Transverse colon (tissue), 4 donors: ENCODE measurements around the gene LPIN3. TPM values are rescaled to one million over a fixed set of nuclear protein-coding genes. Genes with fewer than 3 reads are reported as not detected.

Source experiments
- DNase-seq: peaks from one replicate; pipeline ENCODE4 v3.0.0-alpha.2; 2019
- H3K27ac ChIP-seq, 4 donors: fragments of 200-600 bp; sonication (generic); 2 replicates each; pipeline ENCODE4 v1.5.1; 2016 to 2018; ENCODE audit warnings: inconsistent platforms in 4 of 4
- H3K27me3 ChIP-seq: fragments of 200-600 bp; sonication (generic); 2 replicates; pipeline ENCODE4 v1.5.1; 2017; ENCODE audit warnings: inconsistent platforms
- H3K36me3 ChIP-seq, 4 donors: fragments of 200-600 bp; sonication (generic); 2 replicates each; pipeline ENCODE4 v1.5.1; 2017 to 2019; ENCODE audit warnings: inconsistent platforms in 4 of 4
- H3K4me1 ChIP-seq, 4 donors: fragments of 200-600 bp; sonication (generic); 2 replicates each; pipeline ENCODE4 v1.5.1; 2017 to 2020; ENCODE audit warnings: inconsistent platforms in 4 of 4
- H3K4me3 ChIP-seq, 4 donors: fragments of 200-600 bp; sonication (generic); 1 replicate in 1 of 4; 2 replicates in 3 of 4; pipeline versions ENCODE4 v1.5.1 to v1.6.1; 2017 to 2019; ENCODE audit warnings: inconsistent platforms in 4 of 4
- H3K9me3 ChIP-seq, 2 donors: fragments of 200-600 bp; sonication (generic); 2 replicates each; pipeline ENCODE4 v1.5.1; 2017 to 2019; ENCODE audit warnings: inconsistent platforms in 2 of 2
- CTCF ChIP-seq, 5 experiments: fragments of 200-600 bp in 3 of 5; fragments of 450-650 bp in 2 of 5; sonication (generic) in 3 of 5; IDR thresholded peaks; 1 replicate in 2 of 5; 2 replicates in 3 of 5; pipeline ENCODE4 v1.5.1; 2016 to 2017; ENCODE audit warnings: antibody characterized with exemption in 5 of 5, inconsistent platforms in 3 of 5, mild to moderate bottlenecking in 2 of 5, moderate library complexity in 1 of 5
- EP300 ChIP-seq: sonication (generic); formaldehyde crosslinking; IDR thresholded peaks from one replicate; pipeline ENCODE4 v1.6.1; 2017; ENCODE audit warnings: antibody characterized with exemption, low read depth
- POLR2A ChIP-seq: fragments of 450-650 bp; IDR thresholded peaks from one replicate; pipeline ENCODE4 v1.6.1; 2016; ENCODE audit warnings: antibody characterized with exemption, mild to moderate bottlenecking, moderate library complexity
- POLR2AphosphoS5 ChIP-seq, 3 donors: sonication (generic); formaldehyde crosslinking; IDR thresholded peaks; one replicate each; pipeline ENCODE4 v1.6.1; 2016; ENCODE audit warnings: antibody characterized with exemption in 3 of 3
- WGBS, 2 donors: methylation state at CpG; one replicate each; pipeline ENCODE4 v1.1.5; 2018; ENCODE audit warnings: low coverage in 1 of 2; 5-methylcytosine and 5-hydroxymethylcytosine counted together
- in situ Hi-C, 4 donors: fragments of 200-750 bp; cut with MboI; loops; one replicate each; pipeline versions ENCODE4 v1.15.0 to v1.15.1; 2017; ENCODE audit warnings: low sequenced_read_pairs in 3 of 4, low pct_ligation_motif_present in 1 of 4, low pct_unique_long_range_greater_than_20kb in 1 of 4
- intact Hi-C: fragments of 100-400 bp; cut with DNase I; formaldehyde crosslinking; loops from one replicate; pipeline ENCODE4 v1.15.1; 2023; ENCODE audit warnings: low total_unique reads
- total RNA-seq, 4 donors: library from RNA; depleted of rRNA; stranded (reverse); fragments of >200 nt; gene quantifications; one replicate each; pipeline ENCODE4 v1.1.0, GENCODE V29; 2016

The LPIN3 gene
- total RNA-seq, 4 donors from 2014 or later: 96.9 to 263 (median 134) TPM

GRCh38 chr20:41375846-41376245, 35.2 kb downstream of the LPIN3 start:
- WGBS, 2 donors: 77 to 80% methylated on average over 1 to 9 of the region's 9 CpGs
- Histone ChIP-seq H3K4me1 (no peaks in the 10 kb centered on the region), H3K36me3 (no peaks in the 10 kb centered on the region), H3K27ac (no peak overlapping the region), H3K27me3 (no peaks in the 10 kb centered on the region), H3K4me3 (no peak overlapping the region), H3K9me3 (no peaks in the 10 kb centered on the region)
- TF ChIP-seq CTCF (IDR thresholded peaks at IDR 0.05) (no peak), POLR2A (no peak), EP300 (no peak), POLR2AphosphoS5 (IDR thresholded peaks at IDR 0.05) (no peak)
- in situ Hi-C loops (no loop called here), intact Hi-C loops (no loop called here)
- DNase-seq: no peak

GRCh38 chr20:41376349-41376748, 35.7 kb downstream of the LPIN3 start:
- DNase-seq: no peak
- Histone ChIP-seq H3K4me1 (no peaks in the 10 kb centered on the region), H3K27me3 (no peaks in the 10 kb centered on the region), H3K9me3 (no peaks in the 10 kb centered on the region), H3K4me3 (no peak overlapping the region), H3K27ac (no peak overlapping the region), H3K36me3 (no peaks in the 10 kb centered on the region)
- 88% methylated on average over 5 of the region's 5 CpGs; no CpG with 5 or more reads in 1 of the 2 donors for whole genome bisulfite sequencing, 2 donors
- intact Hi-C loops: no loop called here
- in situ Hi-C loops: no loop called here
- TF ChIP-seq CTCF (IDR thresholded peaks at IDR 0.05) (no peak), POLR2AphosphoS5 (IDR thresholded peaks at IDR 0.05) (no peak), POLR2A (no peak), EP300 (no peak)

GRCh38 chr20:41377275-41377674, 36.7 kb downstream of the LPIN3 start:
- no peaks in the 10 kb centered on the region for H3K27me3 ChIP-seq
- TF ChIP-seq POLR2AphosphoS5 (IDR thresholded peaks at IDR 0.05) (no peak), POLR2A (no peak), CTCF (IDR thresholded peaks at IDR 0.05) (no peak), EP300 (no peak)
- in situ Hi-C loops (no loop called here), intact Hi-C loops (no loop called here)
- no peak overlapping the region for H3K27ac ChIP-seq
- no peaks in the 10 kb centered on the region for H3K9me3 ChIP-seq
- H3K4me1 ChIP-seq: no peaks in the 10 kb centered on the region
- 67 to 68% methylated on average over 6 of the region's 6 CpGs for WGBS, 2 donors
- DNase-seq: no peak
- no peaks in the 10 kb centered on the region for H3K36me3 ChIP-seq
- no peak overlapping the region for H3K4me3 ChIP-seq

- Histone ChIP-seq H3K36me3 (no peaks in the 10 kb centered on the region), H3K4me1 (no peaks in the 10 kb centered on the region), H3K4me3 (no peak overlapping the region), H3K9me3 (no peaks in the 10 kb centered on the region), H3K27me3 (no peaks in the 10 kb centered on the region), H3K27ac (no peak overlapping the region)
- no peak for DNase-seq
- TF ChIP-seq CTCF (IDR thresholded peaks at IDR 0.05): no peak
- TF ChIP-seq POLR2AphosphoS5 (IDR thresholded peaks at IDR 0.05): no peak
- intact Hi-C loops: no loop called here
- in situ Hi-C loops: no loop called here
- 54 to 74% methylated on average over 2 of the region's 2 CpGs for WGBS, 2 donors
Observed at GRCh38 chr20:41379551-41379950, 38.9 kb downstream of the LPIN3 start.
